Liver (tissue), 9 donors: ENCODE measurements around the gene EPHA5. TPM values are rescaled to one million over a fixed set of nuclear protein-coding genes. Genes with fewer than 3 reads are reported as not detected.

Experiments
- DNase-seq: peaks from one replicate; pipeline ENCODE4 v3.0.0-alpha.2; 2017; ENCODE audit warnings: low spot score
- H3K27ac ChIP-seq, 2 donors: one replicate each; pipeline ENCODE4 v1.7.0; 2013; ENCODE audit warnings: inconsistent platforms in 2 of 2, low read length in 2 of 2, control low read depth in 1 of 2, low read depth in 1 of 2, mild to moderate bottlenecking in 1 of 2
- H3K27me3 ChIP-seq, 4 donors: one replicate each; pipeline versions ENCODE4 v1.6.1 to v1.7.0; 2013; ENCODE audit warnings: low read length in 3 of 4, inconsistent platforms in 1 of 4, mild to moderate bottlenecking in 1 of 4, moderate library complexity in 1 of 4; ENCODE audit not compliant: control insufficient read depth in 4 of 4, insufficient read depth in 4 of 4
- H3K36me3 ChIP-seq, 4 donors: one replicate each; pipeline versions ENCODE4 v1.6.1 to v1.7.0; 2013; ENCODE audit warnings: low read length in 3 of 4, mild to moderate bottlenecking in 3 of 4, low read depth in 1 of 4, moderate library complexity in 1 of 4; ENCODE audit not compliant: control insufficient read depth in 4 of 4, insufficient read depth in 3 of 4
- H3K4me1 ChIP-seq, 4 donors: one replicate each; pipeline versions ENCODE4 v1.6.1 to v1.7.0; 2013; ENCODE audit warnings: low read length in 3 of 4, mild to moderate bottlenecking in 3 of 4, moderate library complexity in 1 of 4; ENCODE audit not compliant: control insufficient read depth in 4 of 4, insufficient read depth in 4 of 4
- H3K4me3 ChIP-seq, 3 donors: one replicate each; pipeline versions ENCODE4 v1.6.1 to v1.7.0; 2013; ENCODE audit warnings: low read length in 3 of 3, control low read depth in 1 of 3, low read depth in 1 of 3, mild to moderate bottlenecking in 1 of 3
- H3K9ac ChIP-seq, 2 donors: one replicate each; pipeline ENCODE4 v1.7.0; 2013; ENCODE audit warnings: low read length in 2 of 2, mild to moderate bottlenecking in 2 of 2, moderate library complexity in 2 of 2, control low read depth in 1 of 2, low read depth in 1 of 2
- H3K9me3 ChIP-seq, 4 donors: one replicate each; pipeline versions ENCODE4 v1.6.1 to v1.7.0; 2013; ENCODE audit warnings: low read length in 3 of 4; ENCODE audit not compliant: control insufficient read depth in 4 of 4
- FOXA1 ChIP-seq: IDR thresholded peaks from 2 replicates; pipeline ENCODE4 v1.6.1; 2016; ENCODE audit warnings: antibody characterized with exemption
- FOXA2 ChIP-seq: IDR thresholded peaks from 2 replicates; pipeline ENCODE4 v1.6.1; 2016; ENCODE audit warnings: antibody characterized with exemption
- GABPA ChIP-seq, 2 donors: IDR thresholded peaks in 1 of 2; conservative IDR thresholded peaks in 1 of 2; 2 replicates each; pipeline ENCODE4 v1.6.1; 2016; ENCODE audit warnings: antibody characterized with exemption in 2 of 2, mild to moderate bottlenecking in 1 of 2, moderate library complexity in 1 of 2
- HNF4A ChIP-seq, 2 donors: conservative IDR thresholded peaks; 2 replicates each; pipeline ENCODE4 v1.6.1; 2016; ENCODE audit warnings: antibody characterized with exemption in 2 of 2, mild to moderate bottlenecking in 2 of 2
- HNF4G ChIP-seq: IDR thresholded peaks from 2 replicates; pipeline ENCODE4 v1.6.1; 2016; ENCODE audit warnings: antibody characterized with exemption
- JUND ChIP-seq, 2 donors: IDR thresholded peaks; 2 replicates each; pipeline ENCODE4 v1.6.1; 2016; ENCODE audit warnings: antibody characterized with exemption in 2 of 2
- NR2F2 ChIP-seq: IDR thresholded peaks from 2 replicates; pipeline ENCODE4 v1.6.1; 2016; ENCODE audit warnings: antibody characterized with exemption
- YY1 ChIP-seq: IDR thresholded peaks from 2 replicates; pipeline ENCODE4 v1.6.1; 2016; ENCODE audit warnings: antibody characterized with exemption, mild to moderate bottlenecking
- WGBS: extraction: QIAGEN DNeasy Blood & Tissue Kit; methylation state at CpG from one replicate; pipeline ENCODE4 v1.1.7; 2013; 5-methylcytosine and 5-hydroxymethylcytosine counted together
- polyA plus RNA-seq, 2 donors: library from polyadenylated mRNA; stranded (reverse) in 1 of 2; unstranded in 1 of 2; fragments of 200-250 nt in 1 of 2; fragments of >200 nt in 1 of 2; fragmentation: Nextera tagmentation in 1 of 2; extraction: Ambion mirVana in 1 of 2; gene quantifications; one replicate each; pipeline versions ENCODE4 v1.2.1 to v1.2.3, GENCODE V29; 2013 to 2015
- total RNA-seq, 2 donors: library from RNA; depleted of rRNA; stranded (reverse); fragments of >200 nt; gene quantifications; one replicate each; pipeline ENCODE4 v1.2.3, GENCODE V29; 2014
- TF ChIP-seq, protein P1 (sequence below): IDR thresholded peaks from 2 replicates; pipeline ENCODE4 v1.6.1; 2016; ENCODE audit warnings: antibody characterized with exemption, mild to moderate bottlenecking
- TF ChIP-seq, protein P2 (sequence below): IDR thresholded peaks from 2 replicates; pipeline ENCODE4 v1.6.1; 2016; ENCODE audit warnings: antibody characterized with exemption
- donor health status: healthy.
- donor health status: healthy.
- donor health status: healthy.
- donor health status: healthy.
- donor health status: healthy.

Gene EPHA5
- total and polyA plus RNA-seq, 4 donors = not detected

DNA sequence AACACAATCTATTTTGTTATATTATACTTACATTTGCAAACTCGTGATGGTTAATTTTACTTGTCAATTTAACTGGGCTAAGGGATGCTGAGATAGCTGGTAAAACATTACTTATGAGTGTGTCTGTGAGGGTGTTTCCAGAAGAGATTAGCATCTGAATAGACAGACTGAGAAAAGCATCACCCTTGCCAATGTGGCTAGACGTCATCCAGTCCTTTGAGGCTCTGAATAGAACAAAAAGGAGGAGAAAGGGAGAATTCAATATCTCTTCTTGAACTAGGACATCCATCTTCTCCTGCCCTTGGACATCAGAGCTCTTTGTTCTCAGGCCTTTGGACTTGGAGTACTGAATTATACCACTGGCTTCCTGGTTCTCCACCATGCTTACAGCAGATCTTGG is 154.6 kb downstream of the EPHA5 start:
- no peaks in the 10 kb centered on the region for H3K9me3 ChIP-seq
- no peaks in the 10 kb centered on the region for H3K27me3 ChIP-seq
- DNase-seq = no peak
- H3K9ac ChIP-seq = no peak overlapping the region
- no peaks in the 10 kb centered on the region for H3K4me1 ChIP-seq
- no peak overlapping the region for H3K27ac ChIP-seq
- TF ChIP-seq FOXA1 (no peak), YY1 (no peak), JUND (IDR thresholded peaks at IDR 0.05) (no peak), NR2F2 (no peak)
- TF ChIP-seq, protein P1, sequence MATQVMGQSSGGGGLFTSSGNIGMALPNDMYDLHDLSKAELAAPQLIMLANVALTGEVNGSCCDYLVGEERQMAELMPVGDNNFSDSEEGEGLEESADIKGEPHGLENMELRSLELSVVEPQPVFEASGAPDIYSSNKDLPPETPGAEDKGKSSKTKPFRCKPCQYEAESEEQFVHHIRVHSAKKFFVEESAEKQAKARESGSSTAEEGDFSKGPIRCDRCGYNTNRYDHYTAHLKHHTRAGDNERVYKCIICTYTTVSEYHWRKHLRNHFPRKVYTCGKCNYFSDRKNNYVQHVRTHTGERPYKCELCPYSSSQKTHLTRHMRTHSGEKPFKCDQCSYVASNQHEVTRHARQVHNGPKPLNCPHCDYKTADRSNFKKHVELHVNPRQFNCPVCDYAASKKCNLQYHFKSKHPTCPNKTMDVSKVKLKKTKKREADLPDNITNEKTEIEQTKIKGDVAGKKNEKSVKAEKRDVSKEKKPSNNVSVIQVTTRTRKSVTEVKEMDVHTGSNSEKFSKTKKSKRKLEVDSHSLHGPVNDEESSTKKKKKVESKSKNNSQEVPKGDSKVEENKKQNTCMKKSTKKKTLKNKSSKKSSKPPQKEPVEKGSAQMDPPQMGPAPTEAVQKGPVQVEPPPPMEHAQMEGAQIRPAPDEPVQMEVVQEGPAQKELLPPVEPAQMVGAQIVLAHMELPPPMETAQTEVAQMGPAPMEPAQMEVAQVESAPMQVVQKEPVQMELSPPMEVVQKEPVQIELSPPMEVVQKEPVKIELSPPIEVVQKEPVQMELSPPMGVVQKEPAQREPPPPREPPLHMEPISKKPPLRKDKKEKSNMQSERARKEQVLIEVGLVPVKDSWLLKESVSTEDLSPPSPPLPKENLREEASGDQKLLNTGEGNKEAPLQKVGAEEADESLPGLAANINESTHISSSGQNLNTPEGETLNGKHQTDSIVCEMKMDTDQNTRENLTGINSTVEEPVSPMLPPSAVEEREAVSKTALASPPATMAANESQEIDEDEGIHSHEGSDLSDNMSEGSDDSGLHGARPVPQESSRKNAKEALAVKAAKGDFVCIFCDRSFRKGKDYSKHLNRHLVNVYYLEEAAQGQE = no peak
- TF ChIP-seq, protein P2, sequence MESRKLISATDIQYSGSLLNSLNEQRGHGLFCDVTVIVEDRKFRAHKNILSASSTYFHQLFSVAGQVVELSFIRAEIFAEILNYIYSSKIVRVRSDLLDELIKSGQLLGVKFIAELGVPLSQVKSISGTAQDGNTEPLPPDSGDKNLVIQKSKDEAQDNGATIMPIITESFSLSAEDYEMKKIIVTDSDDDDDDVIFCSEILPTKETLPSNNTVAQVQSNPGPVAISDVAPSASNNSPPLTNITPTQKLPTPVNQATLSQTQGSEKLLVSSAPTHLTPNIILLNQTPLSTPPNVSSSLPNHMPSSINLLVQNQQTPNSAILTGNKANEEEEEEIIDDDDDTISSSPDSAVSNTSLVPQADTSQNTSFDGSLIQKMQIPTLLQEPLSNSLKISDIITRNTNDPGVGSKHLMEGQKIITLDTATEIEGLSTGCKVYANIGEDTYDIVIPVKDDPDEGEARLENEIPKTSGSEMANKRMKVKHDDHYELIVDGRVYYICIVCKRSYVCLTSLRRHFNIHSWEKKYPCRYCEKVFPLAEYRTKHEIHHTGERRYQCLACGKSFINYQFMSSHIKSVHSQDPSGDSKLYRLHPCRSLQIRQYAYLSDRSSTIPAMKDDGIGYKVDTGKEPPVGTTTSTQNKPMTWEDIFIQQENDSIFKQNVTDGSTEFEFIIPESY = no peak
- 38% methylated on average over 2 of the region's 2 CpGs for WGBS
- H3K4me3 ChIP-seq = no peak overlapping the region
- no peaks in the 10 kb centered on the region for H3K36me3 ChIP-seq

DNA sequence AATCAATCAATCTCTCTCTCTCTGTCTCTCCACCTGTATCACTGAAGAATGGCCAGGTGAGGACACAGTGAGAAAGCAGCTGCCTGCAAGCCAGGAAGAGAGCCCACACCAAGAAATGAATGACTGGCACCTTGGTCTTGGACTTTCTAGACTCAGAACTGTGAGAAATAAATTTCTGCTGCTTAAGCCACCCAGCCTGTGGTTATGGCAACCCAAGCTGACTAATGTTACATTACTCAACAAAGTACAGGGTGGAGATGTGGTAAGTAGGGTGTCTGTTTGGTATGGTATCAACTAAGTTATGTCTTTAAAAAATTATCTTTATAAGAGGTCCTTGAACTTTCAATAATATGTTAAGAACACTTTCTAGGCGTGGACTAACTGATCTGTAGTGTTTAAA is 159.3 kb downstream of the EPHA5 start:
- Histone ChIP-seq H3K36me3 (no peaks in the 10 kb centered on the region), H3K4me3 (no peak overlapping the region), H3K27ac (no peak overlapping the region), H3K27me3 (no peaks in the 10 kb centered on the region), H3K4me1 (no peaks in the 10 kb centered on the region), H3K9me3 (no peaks in the 10 kb centered on the region), H3K9ac (no peak overlapping the region)
- DNase-seq = no peak
- 40% methylated on average over 1 of the region's 1 CpG for WGBS
- TF ChIP-seq FOXA2 = no peak
- no peak for TF ChIP-seq HNF4A (conservative IDR thresholded peaks at IDR 0.05)
- no peak for TF ChIP-seq HNF4G
- TF ChIP-seq, protein P1 = no peak
- no peak for TF ChIP-seq NR2F2
- TF ChIP-seq YY1 = no peak
- no peak for TF ChIP-seq GABPA (IDR thresholded peaks at IDR 0.05 in 1 of 2, conservative IDR thresholded peaks at IDR 0.05 in 1 of 2)
